ENCODE data around the gene SLC2A11. TPM values are rescaled to one million over a fixed set of nuclear protein-coding genes. Genes with fewer than 3 reads are reported as not detected.

Gene SLC2A11
- total RNA-seq, 4 donors from 2014 or later, result 17.5 to 30.0 (median 24.3) TPM

DNA sequence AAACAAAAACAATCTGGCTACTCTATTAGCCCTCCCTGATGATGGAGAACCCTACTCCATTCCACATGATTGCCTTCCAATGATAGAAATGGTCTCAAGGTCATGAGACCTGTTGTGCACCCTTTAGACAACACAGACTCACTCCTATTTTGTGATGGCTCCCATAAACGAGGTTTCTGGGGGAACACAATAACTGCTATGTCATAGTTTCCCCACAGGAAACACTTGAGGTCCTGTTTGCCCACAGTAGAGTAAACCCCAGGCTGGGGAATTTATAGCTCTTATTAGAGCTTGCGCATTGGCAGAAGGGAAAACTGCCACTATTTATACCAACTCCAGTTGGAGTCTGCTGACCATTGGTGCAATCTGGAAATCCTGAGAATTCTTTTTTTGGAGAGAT lies 65.2 kb downstream of the SLC2A11 start:
- DNase-seq, result no peak
- Histone ChIP-seq H3K9me3 (no peaks in the 10 kb centered on the region), H3K4me1 (no peaks in the 10 kb centered on the region), H3K27ac (no peak overlapping the region), H3K4me3 (replicated peaks in 1 of 3) (no peak overlapping the region), H3K27me3 (no peaks in the 10 kb centered on the region), H3K36me3 (peaks cover 0 to 5% of the 10 kb centered on the region in 2 donors)
- intact Hi-C loops (cut with DNase I), result no loop called here
- TF ChIP-seq POLR2A (IDR thresholded peaks at IDR 0.05), result no peak
- TF ChIP-seq, protein P1, sequence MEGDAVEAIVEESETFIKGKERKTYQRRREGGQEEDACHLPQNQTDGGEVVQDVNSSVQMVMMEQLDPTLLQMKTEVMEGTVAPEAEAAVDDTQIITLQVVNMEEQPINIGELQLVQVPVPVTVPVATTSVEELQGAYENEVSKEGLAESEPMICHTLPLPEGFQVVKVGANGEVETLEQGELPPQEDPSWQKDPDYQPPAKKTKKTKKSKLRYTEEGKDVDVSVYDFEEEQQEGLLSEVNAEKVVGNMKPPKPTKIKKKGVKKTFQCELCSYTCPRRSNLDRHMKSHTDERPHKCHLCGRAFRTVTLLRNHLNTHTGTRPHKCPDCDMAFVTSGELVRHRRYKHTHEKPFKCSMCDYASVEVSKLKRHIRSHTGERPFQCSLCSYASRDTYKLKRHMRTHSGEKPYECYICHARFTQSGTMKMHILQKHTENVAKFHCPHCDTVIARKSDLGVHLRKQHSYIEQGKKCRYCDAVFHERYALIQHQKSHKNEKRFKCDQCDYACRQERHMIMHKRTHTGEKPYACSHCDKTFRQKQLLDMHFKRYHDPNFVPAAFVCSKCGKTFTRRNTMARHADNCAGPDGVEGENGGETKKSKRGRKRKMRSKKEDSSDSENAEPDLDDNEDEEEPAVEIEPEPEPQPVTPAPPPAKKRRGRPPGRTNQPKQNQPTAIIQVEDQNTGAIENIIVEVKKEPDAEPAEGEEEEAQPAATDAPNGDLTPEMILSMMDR (IDR thresholded peaks at IDR 0.05), result no peak
- 65 to 87% methylated on average over 2 of the region's 2 CpGs for WGBS, 2 donors

DNA sequence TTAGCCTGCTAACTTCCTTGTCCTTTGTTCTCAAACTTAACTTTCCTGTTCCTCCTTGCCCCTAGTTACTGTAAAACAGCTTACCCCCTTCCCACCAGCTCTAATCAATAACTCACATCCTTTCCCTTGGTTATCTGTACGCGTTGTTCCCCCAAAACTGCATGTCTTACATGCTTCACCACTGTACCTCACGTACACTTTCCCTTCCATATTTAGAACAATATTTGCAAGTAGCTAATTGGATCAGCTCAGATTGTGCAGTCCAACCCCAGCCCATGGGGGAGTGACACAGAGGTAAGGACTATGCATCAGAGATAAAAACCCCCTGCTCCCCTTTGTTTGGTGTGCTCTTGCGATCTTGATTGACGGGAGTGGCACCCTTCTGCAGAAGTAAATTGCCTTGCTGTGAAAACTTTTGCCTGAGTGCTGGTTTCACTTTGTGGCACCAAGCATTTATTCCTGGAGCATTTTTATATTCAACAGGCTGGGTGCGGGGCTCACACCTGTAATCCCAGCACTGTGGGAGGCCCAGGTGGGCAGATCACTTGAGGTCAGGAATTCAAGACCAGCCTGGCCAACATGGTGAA lies 67.4 kb downstream of the SLC2A11 start:
- 95 to 97% methylated on average over 5 of the region's 6 CpGs for WGBS, 2 donors
- peaks cover 0 to 5% of the 10 kb centered on the region in 2 donors for H3K36me3 ChIP-seq
- no peak overlapping the region for H3K4me3 ChIP-seq (replicated peaks in 1 of 3)
- H3K27me3 ChIP-seq, result no peaks in the 10 kb centered on the region
- peaks cover 0 to 8% of the 10 kb centered on the region in 2 donors for H3K4me1 ChIP-seq
- DNase-seq, result no peak
- no peak for TF ChIP-seq POLR2A (IDR thresholded peaks at IDR 0.05)
- TF ChIP-seq, protein P1 (IDR thresholded peaks at IDR 0.05), result no peak
- H3K27ac ChIP-seq, result no peak overlapping the region
- no peaks in the 10 kb centered on the region for H3K9me3 ChIP-seq
- intact Hi-C loops (cut with DNase I), result loop anchor here (5.0 kb wide), 1 partner anchor 47 kb away; the partner anchor contains the start of gene DDT

DNA sequence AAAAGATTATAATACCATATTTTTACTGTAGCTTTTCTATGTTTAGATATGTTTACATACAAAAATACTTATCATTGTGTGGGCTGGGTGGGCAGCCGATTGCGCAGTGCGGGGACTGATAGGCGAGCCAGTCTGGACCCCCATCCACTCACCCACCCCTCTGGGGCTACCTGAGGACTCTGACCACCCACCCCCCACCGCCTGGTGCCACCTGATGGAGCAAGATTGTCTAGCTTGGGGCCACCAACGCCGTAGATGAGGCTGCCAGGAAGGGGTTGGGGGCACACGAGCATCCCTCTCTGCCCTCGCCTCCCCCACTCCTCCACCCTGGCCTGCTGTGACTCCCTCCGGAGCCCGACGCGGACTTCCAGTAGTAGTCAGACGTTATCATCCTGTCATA lies 68.9 kb downstream of the SLC2A11 start:
- Histone ChIP-seq H3K27ac (no peak overlapping the region), H3K9me3 (no peaks in the 10 kb centered on the region), H3K27me3 (no peaks in the 10 kb centered on the region), H3K4me3 (replicated peaks in 1 of 3) (no peak overlapping the region), H3K4me1 (peaks cover 0 to 10% of the 10 kb centered on the region in 2 donors), H3K36me3 (peaks cover 0 to 5% of the 10 kb centered on the region in 2 donors)
- DNase-seq, result no peak
- WGBS, 2 donors, result 70 to 76% methylated on average over 13 to 14 of the region's 14 CpGs
- intact Hi-C loops (cut with DNase I), result loop anchor here (5.0 kb wide), 1 partner anchor 46 kb away; the partner anchor contains the start of gene DDT
- TF ChIP-seq, protein P1 (IDR thresholded peaks at IDR 0.05), result no peak
- TF ChIP-seq POLR2A (IDR thresholded peaks at IDR 0.05), result no peak

Small RNA genes within 50 kb of the gene (small RNA-seq; reads per million reads assigned to genes)
- gene RN7SL268P, result not detected

Other genes starting within 250 kb of the SLC2A11 start
- gene DRICH1, start 225.6 kb upstream of the SLC2A11 start, total RNA-seq, result under 1 TPM in 1 of 4 donors, not detected in 3; 0.56 TPM
- 1 to 10 TPM in 1 of 4 donors, under 1 TPM in 1, not detected in 2; 0.25 to 1.3 TPM for gene RGL4, start 166.9 kb upstream of the SLC2A11 start, total RNA-seq
- 10 to 100 TPM in 1 of 4 donors, 1 to 10 TPM in 3; 5.0 to 10.7 (median 7.4) TPM for gene ZNF70, start 106.8 kb upstream of the SLC2A11 start, total RNA-seq
- not detected for gene VPREB3, start 103.5 kb upstream of the SLC2A11 start, total RNA-seq
- not detected for gene C22orf15, start 94.9 kb upstream of the SLC2A11 start, total RNA-seq
- gene CHCHD10, start 89.9 kb upstream of the SLC2A11 start, total RNA-seq, result 100 to 1,000 TPM in 1 of 4 donors, 10 to 100 TPM in 2, 1 to 10 TPM in 1; 9.4 to 154 (median 47.0) TPM
- gene MMP11, start 85.0 kb upstream of the SLC2A11 start, total RNA-seq, result 1 to 10 TPM in 3 of 4 donors, under 1 TPM in 1; 0.38 to 2.3 (median 1.7) TPM
- 100 to 1,000 TPM in 1 of 4 donors, 10 to 100 TPM in 3; 59.8 to 107 (median 75.4) TPM for gene SMARCB1, start 70.9 kb upstream of the SLC2A11 start, total RNA-seq
- gene DERL3, start 18.9 kb upstream of the SLC2A11 start, total RNA-seq, result 10 to 100 TPM in 1 of 4 donors, 1 to 10 TPM in 3; 1.6 to 15.9 (median 4.1) TPM
- 100 to 1,000 TPM; 342 to 807 (median 472) TPM for gene MIF, start 36.5 kb downstream of the SLC2A11 start, total RNA-seq
- gene GSTT2B, start 103.3 kb downstream of the SLC2A11 start, total RNA-seq, result 10 to 100 TPM in 2 of 4 donors, 1 to 10 TPM in 1, under 1 TPM in 1; 0.93 to 13.8 (median 6.2) TPM
- gene DDTL, start 109.0 kb downstream of the SLC2A11 start, total RNA-seq, result 1 to 10 TPM in 2 of 4 donors, under 1 TPM in 1, not detected in 1; 0.27 to 1.7 (median 1.4) TPM
- 100 to 1,000 TPM in 3 of 4 donors, 10 to 100 TPM in 1; 53.5 to 162 (median 106) TPM for gene DDT, start 116.6 kb downstream of the SLC2A11 start, total RNA-seq
- 1 to 10 TPM in 1 of 4 donors, under 1 TPM in 1, not detected in 2; 0.40 to 1.9 TPM for gene GSTT2, start 122.3 kb downstream of the SLC2A11 start, total RNA-seq
- not detected for gene GSTT4, start 147.6 kb downstream of the SLC2A11 start, total RNA-seq
- 100 to 1,000 TPM in 3 of 4 donors, 10 to 100 TPM in 1; 48.1 to 116 (median 103) TPM for gene CABIN1, start 153.4 kb downstream of the SLC2A11 start, total RNA-seq

Data from thyroid gland (tissue), 4 donors.